HepG2 (cell line): ENCODE measurements around the gene HECTD2.

Experiments used
- EZH2 ChIP-seq: conservative IDR thresholded peaks from 2 replicates; pipeline ENCODE4 v1.6.1; 2012; ENCODE audit warnings: mild to moderate bottlenecking, low read depth, low read length, moderate library complexity
- GABPB1 ChIP-seq: IDR thresholded peaks from 2 replicates; pipeline ENCODE4 v1.6.1; 2016; ENCODE audit warnings: mild to moderate bottlenecking, missing genetic modification reagents, moderate library complexity, missing compliant biosample characterization
- SIN3A ChIP-seq: IDR thresholded peaks from 2 replicates; pipeline ENCODE4 v1.6.1; 2011; ENCODE audit warnings: low read depth, mild to moderate bottlenecking, control low read depth, low read length, borderline replicate concordance
- TOE1 ChIP-seq: sonication (generic); formaldehyde crosslinking; IDR thresholded peaks from 2 replicates; pipeline ENCODE4 v1.4.0; 2020; ENCODE audit warnings: mild to moderate bottlenecking, missing genetic modification reagents
- ZNF18 ChIP-seq: sonication (generic); formaldehyde crosslinking; IDR thresholded peaks from 2 replicates; pipeline ENCODE4 v1.8.0; 2022; ENCODE audit warnings: mild to moderate bottlenecking, missing genetic modification reagents; ENCODE audit not compliant: insufficient replicate concordance
- ZNF670 ChIP-seq: sonication (generic); formaldehyde crosslinking; IDR thresholded peaks from 2 replicates; pipeline ENCODE4 v1.8.0; 2022; ENCODE audit warnings: mild to moderate bottlenecking, missing genetic modification reagents, borderline replicate concordance

GRCh38 chr10:91562839-91563581 is 152.9 kb downstream of the HECTD2 start:
- TF ChIP-seq TOE1 (CRISPR knock-in tag) (no peak), EZH2 (no peak), ZNF18 (CRISPR knock-in tag) (no peak), SIN3A (no peak), ZNF670 (CRISPR knock-in tag) (no peak), GABPB1 (no peak)
